H9 (cell line): Measurements from ENCODE around the gene CLDN18. TPM values are rescaled to one million over a fixed set of nuclear protein-coding genes. Genes with fewer than 3 reads are reported as not detected.

Source experiments
- DNase-seq: peaks from one replicate; pipeline ENCODE4 v3.0.0-alpha.2; 2017
- H2AFZ ChIP-seq: one replicate; pipeline ENCODE4 v1.6.1; 2013; ENCODE audit warnings: mild to moderate bottlenecking, low read length, control low read depth, moderate library complexity
- H2AK5ac ChIP-seq: 2 replicates; pipeline ENCODE4 v1.6.1; 2013; ENCODE audit warnings: low read length, control low read depth, mixed read lengths; ENCODE audit not compliant: insufficient read length
- H2BK120ac ChIP-seq: one replicate; pipeline ENCODE4 v1.6.1; 2013; ENCODE audit warnings: low read depth, mild to moderate bottlenecking, low read length, control low read depth, inconsistent platforms; ENCODE audit not compliant: poor library complexity, severe bottlenecking
- H2BK12ac ChIP-seq: 2 replicates; pipeline ENCODE4 v1.6.1; 2013; ENCODE audit warnings: low read length, control low read depth, mixed read lengths, low read depth; ENCODE audit not compliant: insufficient read length
- H2BK15ac ChIP-seq: 2 replicates; pipeline ENCODE4 v1.6.1; 2013; ENCODE audit warnings: low read depth, low read length, control low read depth
- H2BK20ac ChIP-seq: one replicate; pipeline ENCODE4 v1.6.1; 2013; ENCODE audit warnings: low read depth, mild to moderate bottlenecking, low read length, control low read depth, inconsistent platforms; ENCODE audit not compliant: poor library complexity, severe bottlenecking
- H2BK5ac ChIP-seq: 2 replicates; pipeline ENCODE4 v1.6.1; 2013; ENCODE audit warnings: low read length, control low read depth, mixed read lengths; ENCODE audit not compliant: insufficient read length
- H3K14ac ChIP-seq: 2 replicates; pipeline ENCODE4 v1.6.1; 2013; ENCODE audit warnings: low read length, control low read depth; ENCODE audit not compliant: insufficient read depth
- H3K18ac ChIP-seq: 2 replicates; pipeline ENCODE4 v1.6.1; 2013; ENCODE audit warnings: low read depth, mild to moderate bottlenecking, mixed read lengths, low read length, control low read depth; ENCODE audit not compliant: insufficient read length
- H3K23ac ChIP-seq: 2 replicates; pipeline ENCODE4 v1.6.1; 2013; ENCODE audit warnings: low read length, control low read depth, mixed read lengths, low read depth; ENCODE audit not compliant: insufficient read length
- H3K23me2 ChIP-seq: 2 replicates; pipeline ENCODE4 v1.6.1; 2013; ENCODE audit warnings: low read depth, mild to moderate bottlenecking, mixed read lengths, low read length, control low read depth; ENCODE audit not compliant: insufficient read length, poor library complexity, severe bottlenecking
- H3K27ac ChIP-seq: 2 replicates; pipeline ENCODE4 v1.5.1; 2013; ENCODE audit warnings: low read length, control low read depth, mixed read lengths, low read depth; ENCODE audit not compliant: insufficient read length
- H3K27me3 ChIP-seq: 2 replicates; pipeline ENCODE4 v1.6.1; 2013; ENCODE audit warnings: low read length, control low read depth, inconsistent platforms; ENCODE audit not compliant: insufficient read depth
- H3K4ac ChIP-seq: 2 replicates; pipeline ENCODE4 v1.6.1; 2013; ENCODE audit warnings: low read depth, mild to moderate bottlenecking, control low read depth, inconsistent platforms, low read length, moderate library complexity
- H3K4me1 ChIP-seq: 2 replicates; pipeline ENCODE4 v1.6.1; 2013; ENCODE audit warnings: low read length, control low read depth, inconsistent platforms; ENCODE audit not compliant: insufficient read depth
- H3K4me2 ChIP-seq: 2 replicates; pipeline ENCODE4 v1.6.1; 2013; ENCODE audit warnings: low read length, control low read depth, mixed read lengths; ENCODE audit not compliant: insufficient read length, insufficient read depth
- H3K56ac ChIP-seq: 2 replicates; pipeline ENCODE4 v1.6.1; 2013; ENCODE audit warnings: low read depth, mild to moderate bottlenecking, mixed read lengths, low read length, control low read depth; ENCODE audit not compliant: insufficient read length
- H3K79me1 ChIP-seq: 2 replicates; pipeline ENCODE4 v1.6.1; 2013; ENCODE audit warnings: low read depth, mild to moderate bottlenecking, moderate library complexity, low read length, control low read depth, inconsistent platforms; ENCODE audit not compliant: insufficient read depth, poor library complexity, severe bottlenecking
- H3K79me2 ChIP-seq: 2 replicates; pipeline ENCODE4 v1.6.1; 2013; ENCODE audit warnings: low read length, control low read depth, inconsistent platforms; ENCODE audit not compliant: insufficient read depth
- H3K9ac ChIP-seq: 2 replicates; pipeline ENCODE4 v1.6.1; 2013; ENCODE audit warnings: low read length, control low read depth, mixed read lengths; ENCODE audit not compliant: insufficient read length; ENCODE audit errors: extremely low read depth
- H3K9me3 ChIP-seq: one replicate; pipeline ENCODE4 v1.6.1; 2013; ENCODE audit warnings: low read depth, low read length, inconsistent platforms; ENCODE audit not compliant: control insufficient read depth
- H3T11ph ChIP-seq: one replicate; pipeline ENCODE4 v1.6.1; 2013; ENCODE audit warnings: mild to moderate bottlenecking, low read length, control low read depth, inconsistent platforms
- H4K20me1 ChIP-seq: one replicate; pipeline ENCODE4 v1.6.1; 2013; ENCODE audit not compliant: control insufficient read depth, insufficient read length, insufficient read depth
- H4K5ac ChIP-seq: 2 replicates; pipeline ENCODE4 v1.6.1; 2013; ENCODE audit warnings: low read depth, mild to moderate bottlenecking, mixed read lengths, low read length, control low read depth; ENCODE audit not compliant: insufficient read length
- H4K8ac ChIP-seq: replicated peaks from 2 replicates; pipeline ENCODE4 v1.6.1; 2013; ENCODE audit warnings: low read length, control low read depth, mixed read lengths, low read depth; ENCODE audit not compliant: insufficient read length
- H4K91ac ChIP-seq: 2 replicates; pipeline ENCODE4 v1.6.1; 2013; ENCODE audit warnings: low read depth, mild to moderate bottlenecking, moderate library complexity, mixed read lengths, low read length, control low read depth; ENCODE audit not compliant: insufficient read length
- H3K27ac Mint-ChIP-seq, 3 experiments: 2 replicates in 2 of 3; 3 replicates in 1 of 3; pipeline ENCODE4 v1.8.0; 2020 to 2021; ENCODE audit warnings: mixed read lengths in 3 of 3, mild to moderate bottlenecking in 1 of 3, moderate library complexity in 1 of 3
- H3K27me3 Mint-ChIP-seq: 2 replicates; pipeline ENCODE4 v1.8.0; 2021; ENCODE audit warnings: low read depth, mild to moderate bottlenecking, moderate library complexity, mixed read lengths
- H3K36me3 Mint-ChIP-seq, 3 experiments: 2 replicates in 2 of 3; 3 replicates in 1 of 3; pipeline ENCODE4 v1.8.0; 2020 to 2021; ENCODE audit warnings: low read depth in 3 of 3, mixed read lengths in 3 of 3; ENCODE audit not compliant: insufficient read depth in 1 of 3
- H3K4me1 Mint-ChIP-seq, 2 experiments: 2 replicates each; pipeline ENCODE4 v1.8.0; 2020; ENCODE audit warnings: mixed read lengths in 2 of 2
- H3K4me3 Mint-ChIP-seq, 2 experiments: 2 replicates in 1 of 2; 3 replicates in 1 of 2; pipeline ENCODE4 v1.8.0; 2020 to 2021; ENCODE audit warnings: mild to moderate bottlenecking in 2 of 2, mixed read lengths in 2 of 2, moderate library complexity in 1 of 2
- H3K9me3 Mint-ChIP-seq, 2 experiments: 2 replicates in 1 of 2; 3 replicates in 1 of 2; pipeline ENCODE4 v1.8.0; 2020; ENCODE audit warnings: mild to moderate bottlenecking in 2 of 2, mixed read lengths in 2 of 2, moderate library complexity in 1 of 2
- CTCF ChIP-seq: fragments of 200-600 bp; sonication (generic); conservative IDR thresholded peaks from 3 replicates; pipeline ENCODE4 v1.8.0; 2021; ENCODE audit warnings: antibody characterized with exemption, mild to moderate bottlenecking
- WGBS: extraction: QIAGEN DNeasy Blood & Tissue Kit; methylation state at CpG from one replicate; pipeline ENCODE4 v1.1.7; 2013; ENCODE audit warnings: missing lambda C conversion rate, low lambda C conversion rate, mixed read lengths; ENCODE audit not compliant: insufficient read length; ENCODE audit errors: extremely low coverage; 5-methylcytosine and 5-hydroxymethylcytosine counted together
- total RNA-seq: library from RNA; stranded (reverse); gene quantifications from 2 replicates; pipeline ENCODE4 v1.2.1, GENCODE V29; 2021

The CLDN18 gene
- total RNA-seq, 1 experiment from 2014 or later: not detected

DNA sequence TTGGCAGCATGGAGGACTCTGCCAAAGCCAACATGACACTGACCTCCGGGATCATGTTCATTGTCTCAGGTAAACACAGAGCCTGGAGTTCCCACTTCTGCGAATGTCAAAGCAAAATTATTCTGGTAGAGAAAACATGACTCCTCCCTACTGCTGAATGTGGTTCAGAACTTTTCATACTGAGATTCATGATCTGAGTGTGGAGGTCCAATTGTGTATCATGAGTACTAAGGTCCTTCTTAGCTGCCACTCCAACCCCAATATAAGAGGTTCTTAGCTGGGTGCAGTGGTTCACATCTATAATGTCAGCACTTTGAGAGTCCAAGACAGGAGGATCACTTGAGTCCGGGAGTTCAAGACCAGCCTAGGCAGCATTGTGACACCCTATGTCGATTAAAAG lies 13.8 kb downstream of the CLDN18 start:
- Mint-ChIP-seq H3K4me1 (no peaks in the 10 kb centered on the region), H3K27me3 (no peaks in the 10 kb centered on the region), H3K4me3 (no peak overlapping the region), H3K36me3 (no peaks in the 10 kb centered on the region; a peak in 2 of 7 replicates), H3K27ac (no peak overlapping the region), H3K9me3 (0 out of 5 replicates have a peak, but pooled peaks cover 0 to under 1% of the 10 kb centered on the region in 2 experiments)
- Histone ChIP-seq H2BK15ac (no peak overlapping the region), H2AK5ac (no peak overlapping the region), H3K79me2 (no peaks in the 10 kb centered on the region), H2BK5ac (no peak overlapping the region), H2AFZ (no peak overlapping the region), H3K9ac (no peak overlapping the region), H4K91ac (no peak overlapping the region), H3K56ac (no peak overlapping the region), H3K9me3 (no peaks in the 10 kb centered on the region), H4K8ac (no peak overlapping the region), H4K5ac (no peak overlapping the region), H2BK12ac (no peak overlapping the region), H3K4me1 (no peaks in the 10 kb centered on the region), H3K27me3 (no peaks in the 10 kb centered on the region), H3K18ac (no peak overlapping the region), H3T11ph (no peak overlapping the region), H3K14ac (no peak overlapping the region), H3K4me2 (no peak overlapping the region), H2BK20ac (no peak overlapping the region), H3K23me2 (no peaks in the 10 kb centered on the region), H4K20me1 (no peaks in the 10 kb centered on the region), H3K23ac (no peak overlapping the region), H3K27ac (no peak overlapping the region), H3K4ac (no peak overlapping the region), H2BK120ac (no peak overlapping the region), H3K79me1 (no peaks in the 10 kb centered on the region)
- no peak for TF ChIP-seq CTCF
- DNase-seq: no peak
- no CpG with 5 or more reads among the region's 4 CpGs for WGBS
